ENCODE results near the gene CSF2. TPM values are rescaled to one million over a fixed set of nuclear protein-coding genes. Genes with fewer than 3 reads are reported as not detected.
A peak's percentile ranks its signal among the peaks of the same experiment; 100 is the strongest.

CSF2 gene
- total RNA-seq, 6 experiments from 2014 or later: 0.21 TPM; not detected in 5

DNA sequence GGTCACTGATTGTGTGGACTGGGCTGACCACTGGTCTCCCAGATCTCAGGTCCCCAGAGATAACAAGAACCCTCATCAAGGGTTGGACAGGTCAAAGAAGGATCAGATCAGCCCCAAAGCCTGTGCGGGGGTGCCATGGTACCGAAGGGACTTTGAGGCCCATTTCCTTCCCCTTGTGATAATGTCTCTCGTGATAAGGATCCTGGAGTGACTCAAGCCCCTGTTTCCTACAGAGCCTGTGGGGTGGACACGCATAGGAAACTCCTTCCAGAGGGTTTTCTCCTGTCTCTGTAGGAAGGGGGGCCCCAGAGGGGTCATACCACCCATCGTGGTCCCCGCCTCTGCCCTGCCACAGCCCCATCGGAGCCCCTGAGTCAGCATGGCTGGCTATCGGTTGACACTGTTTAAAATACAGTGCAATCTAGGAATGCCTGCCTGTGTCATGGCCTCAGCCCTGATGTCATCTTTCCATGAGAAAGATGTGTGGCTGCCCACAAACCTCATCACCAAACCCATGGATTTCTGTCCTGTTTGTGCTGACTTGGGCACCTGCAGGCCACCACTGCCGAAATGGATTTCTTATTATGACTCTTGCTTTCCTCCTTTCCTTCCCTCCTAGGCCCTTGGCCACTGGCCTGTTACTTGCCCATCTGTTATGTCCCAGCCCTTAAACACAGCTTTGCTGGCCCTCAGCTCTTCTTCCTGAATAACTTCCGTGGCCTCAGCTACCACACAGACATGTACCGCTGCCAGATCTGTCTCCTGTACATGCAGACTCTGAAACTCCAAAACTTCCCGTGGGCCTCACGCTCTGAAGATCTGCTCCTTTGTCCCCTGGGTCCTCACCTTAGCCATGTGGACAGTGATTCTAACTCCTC lies 2.9 kb upstream of the CSF2 start:
- DNase-seq: peak; percentile 33
- Mint-ChIP-seq H3K27me3 (ENCODE audit: insufficient read depth) (peaks cover 3% of the 10 kb centered on the region), H3K4me1 (ENCODE audit: low read depth) (peaks cover 39% of the 10 kb centered on the region), H3K36me3 (ENCODE audit: low read depth) (no peaks in the 10 kb centered on the region), H3K9me3 (no peaks in the 10 kb centered on the region), H3K4me3 (no peak overlapping the region), H3K27ac (no peak overlapping the region)
- TF ChIP-seq, protein P1, sequence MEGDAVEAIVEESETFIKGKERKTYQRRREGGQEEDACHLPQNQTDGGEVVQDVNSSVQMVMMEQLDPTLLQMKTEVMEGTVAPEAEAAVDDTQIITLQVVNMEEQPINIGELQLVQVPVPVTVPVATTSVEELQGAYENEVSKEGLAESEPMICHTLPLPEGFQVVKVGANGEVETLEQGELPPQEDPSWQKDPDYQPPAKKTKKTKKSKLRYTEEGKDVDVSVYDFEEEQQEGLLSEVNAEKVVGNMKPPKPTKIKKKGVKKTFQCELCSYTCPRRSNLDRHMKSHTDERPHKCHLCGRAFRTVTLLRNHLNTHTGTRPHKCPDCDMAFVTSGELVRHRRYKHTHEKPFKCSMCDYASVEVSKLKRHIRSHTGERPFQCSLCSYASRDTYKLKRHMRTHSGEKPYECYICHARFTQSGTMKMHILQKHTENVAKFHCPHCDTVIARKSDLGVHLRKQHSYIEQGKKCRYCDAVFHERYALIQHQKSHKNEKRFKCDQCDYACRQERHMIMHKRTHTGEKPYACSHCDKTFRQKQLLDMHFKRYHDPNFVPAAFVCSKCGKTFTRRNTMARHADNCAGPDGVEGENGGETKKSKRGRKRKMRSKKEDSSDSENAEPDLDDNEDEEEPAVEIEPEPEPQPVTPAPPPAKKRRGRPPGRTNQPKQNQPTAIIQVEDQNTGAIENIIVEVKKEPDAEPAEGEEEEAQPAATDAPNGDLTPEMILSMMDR (IDR thresholded peaks at IDR 0.05): no peak

DNA sequence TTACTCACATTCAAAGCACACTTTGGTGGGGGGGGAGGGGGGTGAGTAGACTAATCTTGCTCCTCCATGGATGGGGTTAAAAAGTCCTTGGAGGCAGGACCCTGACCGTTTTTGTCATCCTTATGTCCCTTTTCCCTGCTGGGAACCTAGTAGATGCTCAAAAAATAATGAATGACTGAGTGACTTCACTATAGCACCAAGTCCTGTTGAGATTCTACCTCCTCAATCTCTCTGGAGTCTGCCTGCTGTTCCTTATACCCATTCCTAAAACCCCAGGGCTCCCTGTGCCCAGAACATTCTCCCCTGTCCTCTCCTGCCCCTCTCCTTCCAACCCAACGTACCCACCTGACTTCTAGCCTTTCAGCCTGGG lies 2.3 kb upstream of the CSF2 start:
- peaks cover 3% of the 10 kb centered on the region for H3K27me3 Mint-ChIP-seq (ENCODE audit: insufficient read depth)
- no peaks in the 10 kb centered on the region for H3K36me3 Mint-ChIP-seq (ENCODE audit: low read depth)
- no peak overlapping the region for H3K4me3 Mint-ChIP-seq
- TF ChIP-seq, protein P1 (IDR thresholded peaks at IDR 0.05): no peak
- no peaks in the 10 kb centered on the region for H3K9me3 Mint-ChIP-seq
- peaks cover 39% of the 10 kb centered on the region for H3K4me1 Mint-ChIP-seq (ENCODE audit: low read depth)
- no peak for DNase-seq
- H3K27ac Mint-ChIP-seq: no peak overlapping the region

DNA sequence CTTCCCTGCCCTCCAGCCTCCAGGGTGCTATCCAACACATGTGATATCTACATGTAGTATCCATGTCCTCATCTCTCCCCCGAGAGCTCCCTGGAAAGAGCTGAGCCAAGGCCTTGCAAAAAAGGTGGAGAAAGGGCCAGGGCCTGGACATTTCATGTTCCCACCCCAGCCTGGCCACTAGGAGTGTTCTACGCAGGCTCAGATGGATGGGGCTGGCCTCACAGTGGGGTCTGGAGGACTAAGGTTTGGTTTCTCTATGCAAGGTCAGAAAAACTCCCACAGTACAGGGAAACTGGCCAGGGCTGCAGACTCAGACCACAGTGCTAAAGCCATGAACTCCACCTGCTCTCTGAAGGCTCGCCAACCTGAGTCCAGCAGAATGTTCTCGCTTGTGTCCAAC lies 1.5 kb upstream of the CSF2 start:
- no peak for DNase-seq
- no peaks in the 10 kb centered on the region for H3K36me3 Mint-ChIP-seq (ENCODE audit: low read depth)
- peaks cover 1% of the 10 kb centered on the region; the same call in 1 of the 2 replicates for H3K27me3 Mint-ChIP-seq (ENCODE audit: insufficient read depth)
- no peak overlapping the region for H3K27ac Mint-ChIP-seq
- H3K4me3 Mint-ChIP-seq: no peak overlapping the region
- no peaks in the 10 kb centered on the region for H3K9me3 Mint-ChIP-seq
- H3K4me1 Mint-ChIP-seq (ENCODE audit: low read depth): peaks cover 39% of the 10 kb centered on the region
- TF ChIP-seq, protein P1 (IDR thresholded peaks at IDR 0.05): no peak

GRCh38 chr5:132072528-132072927 lies 1.1 kb upstream of the CSF2 start:
- no peaks in the 10 kb centered on the region for H3K9me3 Mint-ChIP-seq
- peaks cover 39% of the 10 kb centered on the region for H3K4me1 Mint-ChIP-seq (ENCODE audit: low read depth)
- peaks cover 1% of the 10 kb centered on the region for H3K27me3 Mint-ChIP-seq (ENCODE audit: insufficient read depth)
- DNase-seq: no peak
- H3K27ac Mint-ChIP-seq: no peak overlapping the region
- H3K36me3 Mint-ChIP-seq (ENCODE audit: low read depth): no peaks in the 10 kb centered on the region
- TF ChIP-seq, protein P1 (IDR thresholded peaks at IDR 0.05): no peak
- no peak overlapping the region for H3K4me3 Mint-ChIP-seq

DNA sequence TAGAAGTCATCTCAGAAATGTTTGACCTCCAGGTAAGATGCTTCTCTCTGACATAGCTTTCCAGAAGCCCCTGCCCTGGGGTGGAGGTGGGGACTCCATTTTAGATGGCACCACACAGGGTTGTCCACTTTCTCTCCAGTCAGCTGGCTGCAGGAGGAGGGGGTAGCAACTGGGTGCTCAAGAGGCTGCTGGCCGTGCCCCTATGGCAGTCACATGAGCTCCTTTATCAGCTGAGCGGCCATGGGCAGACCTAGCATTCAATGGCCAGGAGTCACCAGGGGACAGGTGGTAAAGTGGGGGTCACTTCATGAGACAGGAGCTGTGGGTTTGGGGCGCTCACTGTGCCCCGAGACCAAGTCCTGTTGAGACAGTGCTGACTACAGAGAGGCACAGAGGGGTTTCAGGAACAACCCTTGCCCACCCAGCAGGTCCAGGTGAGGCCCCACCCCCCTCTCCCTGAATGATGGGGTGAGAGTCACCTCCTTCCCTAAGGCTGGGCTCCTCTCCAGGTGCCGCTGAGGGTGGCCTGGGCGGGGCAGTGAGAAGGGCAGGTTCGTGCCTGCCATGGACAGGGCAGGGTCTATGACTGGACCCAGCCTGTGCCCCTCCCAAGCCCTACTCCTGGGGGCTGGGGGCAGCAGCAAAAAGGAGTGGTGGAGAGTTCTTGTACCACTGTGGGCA lies 642 bp downstream of the CSF2 start:
- Mint-ChIP-seq H3K9me3 (no peaks in the 10 kb centered on the region), H3K4me3 (no peak overlapping the region), H3K27me3 (ENCODE audit: insufficient read depth) (peaks cover 1% of the 10 kb centered on the region), H3K36me3 (ENCODE audit: low read depth) (no peaks in the 10 kb centered on the region), H3K4me1 (ENCODE audit: low read depth) (peaks cover 39% of the 10 kb centered on the region), H3K27ac (no peak overlapping the region)
- DNase-seq: no peak
- TF ChIP-seq, protein P1 (IDR thresholded peaks at IDR 0.05): no peak

Measured in HFFc6 (cell line).